Gastrocnemius medialis (tissue), 4 donors: ENCODE data around the gene NUBPL. TPM values are rescaled to one million over a fixed set of nuclear protein-coding genes. Genes with fewer than 3 reads are reported as not detected.
"Not testable (repeated sequence)": the region's sequence is repeated elsewhere in the genome, so short reads cannot be mapped to it uniquely, and the experiment has no call there.

ENCODE experiments used
- ATAC-seq, 2 donors: fragments of 150-250 bp; one replicate each; pipeline ENCODE4 v1.9.1; 2016
- DNase-seq, 2 donors: peaks; one replicate each; pipeline ENCODE4 v3.0.0-alpha.2; 2019
- H3K27ac ChIP-seq, 4 donors: fragments of 200-600 bp; sonication (generic); 1 replicate in 1 of 4; 2 replicates in 3 of 4; pipeline ENCODE4 v1.5.1; 2016 to 2018; ENCODE audit warnings: mild to moderate bottlenecking in 2 of 4, moderate library complexity in 1 of 4
- H3K27me3 ChIP-seq, 3 donors: fragments of 200-600 bp; sonication (generic) in 2 of 3; 1 replicate in 1 of 3; 2 replicates in 2 of 3; pipeline versions ENCODE4 v1.5.1 to v1.6.0; 2016 to 2019; ENCODE audit warnings: mild to moderate bottlenecking in 1 of 3, moderate library complexity in 1 of 3
- H3K36me3 ChIP-seq, 2 donors: fragments of 200-600 bp; sonication (generic) in 1 of 2; one replicate each; pipeline ENCODE4 v1.5.1; 2017 to 2018
- H3K4me1 ChIP-seq, 2 donors: fragments of 200-600 bp; sonication (generic) in 1 of 2; one replicate each; pipeline ENCODE4 v1.5.1; 2016 to 2017; ENCODE audit warnings: mild to moderate bottlenecking in 2 of 2
- H3K4me3 ChIP-seq, 4 donors: fragments of 200-600 bp; sonication (generic) in 3 of 4; 1 replicate in 1 of 4; 2 replicates in 3 of 4; pipeline ENCODE4 v1.5.1; 2016 to 2019; ENCODE audit warnings: mild to moderate bottlenecking in 2 of 4
- H3K9me3 ChIP-seq, 3 donors: fragments of 200-600 bp; sonication (generic) in 2 of 3; 1 replicate in 1 of 3; 2 replicates in 2 of 3; pipeline ENCODE4 v1.5.1; 2016 to 2019
- POLR2A ChIP-seq, 2 donors: fragments of 450-650 bp; IDR thresholded peaks; one replicate each; pipeline ENCODE4 v1.6.1; 2017; ENCODE audit warnings: antibody characterized with exemption in 2 of 2, mild to moderate bottlenecking in 2 of 2, moderate library complexity in 2 of 2
- in situ Hi-C, 4 donors: fragments of 200-750 bp; cut with MboI; loops; one replicate each; pipeline versions ENCODE4 v1.15.0 to v1.8.0; 2017; ENCODE audit warnings: low sequenced_read_pairs in 4 of 4
- intact Hi-C: fragments of 100-400 bp; cut with DNase I; formaldehyde crosslinking; loops from one replicate; pipeline ENCODE4 v1.15.1; 2023; ENCODE audit warnings: low total_unique reads
- total RNA-seq, 4 donors: library from RNA; depleted of rRNA; stranded (reverse); fragments of >200 nt; gene quantifications; one replicate each; pipeline versions ENCODE4 v1.1.0 to v1.2.3, GENCODE V29; 2016
- TF ChIP-seq, protein P1 (sequence below), 5 experiments: fragments of 450-650 bp in 3 of 5; fragments of 200-600 bp in 2 of 5; sonication (generic) in 2 of 5; IDR thresholded peaks in 4 of 5; conservative IDR thresholded peaks in 1 of 5; 1 replicate in 4 of 5; 2 replicates in 1 of 5; pipeline ENCODE4 v1.5.1; 2016 to 2019; ENCODE audit warnings: antibody characterized with exemption in 5 of 5, mild to moderate bottlenecking in 3 of 5, moderate library complexity in 3 of 5

Gene NUBPL
- total RNA-seq, 4 donors from 2014 or later = 4.5 to 12.3 (median 7.7) TPM

DNA sequence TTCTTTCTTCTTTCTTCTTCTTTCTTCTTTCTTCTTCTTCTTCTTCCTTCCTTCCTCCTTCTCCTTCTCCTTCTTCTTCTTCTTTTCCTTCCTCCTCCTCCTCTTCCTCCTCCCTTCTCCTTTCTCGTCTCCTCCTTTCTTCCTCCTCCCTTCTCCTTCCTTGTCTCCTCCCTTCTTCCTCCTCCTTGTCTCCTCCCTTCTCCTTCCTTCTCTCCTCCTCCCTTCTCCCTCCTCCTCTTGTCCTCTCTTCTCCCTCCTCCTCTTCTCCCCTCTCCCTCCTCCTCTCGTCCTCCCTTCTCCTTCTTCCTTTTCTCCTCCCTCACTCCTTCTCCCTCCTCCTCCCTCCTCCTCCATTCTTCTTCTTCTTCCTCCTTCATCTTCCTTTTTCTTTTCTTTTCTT, 44.5 kb downstream of the NUBPL start:
- Histone ChIP-seq H3K36me3 (no peaks in the 10 kb centered on the region), H3K27me3 (no peaks in the 10 kb centered on the region), H3K4me1 (no peaks in the 10 kb centered on the region), H3K27ac (no peak overlapping the region), H3K9me3 (no peaks in the 10 kb centered on the region), H3K4me3 (no peak overlapping the region)
- in situ Hi-C loops = no loop called here
- intact Hi-C loops = no loop called here
- ATAC-seq = no peak
- TF ChIP-seq, protein P1, sequence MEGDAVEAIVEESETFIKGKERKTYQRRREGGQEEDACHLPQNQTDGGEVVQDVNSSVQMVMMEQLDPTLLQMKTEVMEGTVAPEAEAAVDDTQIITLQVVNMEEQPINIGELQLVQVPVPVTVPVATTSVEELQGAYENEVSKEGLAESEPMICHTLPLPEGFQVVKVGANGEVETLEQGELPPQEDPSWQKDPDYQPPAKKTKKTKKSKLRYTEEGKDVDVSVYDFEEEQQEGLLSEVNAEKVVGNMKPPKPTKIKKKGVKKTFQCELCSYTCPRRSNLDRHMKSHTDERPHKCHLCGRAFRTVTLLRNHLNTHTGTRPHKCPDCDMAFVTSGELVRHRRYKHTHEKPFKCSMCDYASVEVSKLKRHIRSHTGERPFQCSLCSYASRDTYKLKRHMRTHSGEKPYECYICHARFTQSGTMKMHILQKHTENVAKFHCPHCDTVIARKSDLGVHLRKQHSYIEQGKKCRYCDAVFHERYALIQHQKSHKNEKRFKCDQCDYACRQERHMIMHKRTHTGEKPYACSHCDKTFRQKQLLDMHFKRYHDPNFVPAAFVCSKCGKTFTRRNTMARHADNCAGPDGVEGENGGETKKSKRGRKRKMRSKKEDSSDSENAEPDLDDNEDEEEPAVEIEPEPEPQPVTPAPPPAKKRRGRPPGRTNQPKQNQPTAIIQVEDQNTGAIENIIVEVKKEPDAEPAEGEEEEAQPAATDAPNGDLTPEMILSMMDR (IDR thresholded peaks at IDR 0.05 in 4 of 5, conservative IDR thresholded peaks at IDR 0.05 in 1 of 5) = no peak
- no peak for TF ChIP-seq POLR2A (IDR thresholded peaks at IDR 0.05)
- no peak for DNase-seq

DNA sequence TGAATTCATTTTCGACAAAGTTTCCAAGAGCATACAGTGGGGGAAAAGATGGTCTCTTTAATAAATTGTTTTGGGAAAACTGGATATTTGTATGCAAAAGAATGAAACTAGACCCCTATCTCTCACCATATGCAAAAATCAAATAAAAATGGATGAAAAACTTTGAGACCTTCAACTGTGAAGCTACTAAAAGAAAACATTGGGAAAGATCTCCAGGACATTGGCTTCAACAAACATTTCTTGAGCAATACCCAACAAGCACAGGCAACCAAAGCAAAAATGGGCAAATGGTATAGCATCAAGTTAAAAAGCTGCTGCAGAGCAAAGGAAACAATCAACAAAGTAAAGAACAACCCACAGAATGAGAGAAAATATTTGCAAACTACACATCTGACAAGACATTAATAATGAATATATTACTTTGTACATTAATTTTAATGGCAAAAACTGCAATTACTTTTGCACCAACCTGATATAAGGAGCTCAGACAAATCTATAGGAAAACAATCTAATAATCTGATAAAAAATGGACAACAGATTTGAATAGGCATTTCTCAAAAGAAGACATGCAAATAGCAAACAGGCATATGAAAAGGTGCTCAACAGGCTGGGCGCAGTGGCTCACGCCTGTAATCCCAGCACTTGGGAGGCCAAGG, 50.7 kb downstream of the NUBPL start:
- no peak overlapping the region for H3K27ac ChIP-seq
- no peaks in the 10 kb centered on the region for H3K4me1 ChIP-seq
- intact Hi-C loops = no loop called here
- in situ Hi-C loops = no loop called here
- ATAC-seq = no peak
- H3K36me3 ChIP-seq = no peaks in the 10 kb centered on the region
- H3K27me3 ChIP-seq = no peaks in the 10 kb centered on the region
- no peak overlapping the region for H3K4me3 ChIP-seq
- no peaks in the 10 kb centered on the region for H3K9me3 ChIP-seq
- no peak for DNase-seq
- no peak for TF ChIP-seq POLR2A (IDR thresholded peaks at IDR 0.05)
- TF ChIP-seq, protein P1 (IDR thresholded peaks at IDR 0.05 in 4 of 5, conservative IDR thresholded peaks at IDR 0.05 in 1 of 5) = no peak

DNA sequence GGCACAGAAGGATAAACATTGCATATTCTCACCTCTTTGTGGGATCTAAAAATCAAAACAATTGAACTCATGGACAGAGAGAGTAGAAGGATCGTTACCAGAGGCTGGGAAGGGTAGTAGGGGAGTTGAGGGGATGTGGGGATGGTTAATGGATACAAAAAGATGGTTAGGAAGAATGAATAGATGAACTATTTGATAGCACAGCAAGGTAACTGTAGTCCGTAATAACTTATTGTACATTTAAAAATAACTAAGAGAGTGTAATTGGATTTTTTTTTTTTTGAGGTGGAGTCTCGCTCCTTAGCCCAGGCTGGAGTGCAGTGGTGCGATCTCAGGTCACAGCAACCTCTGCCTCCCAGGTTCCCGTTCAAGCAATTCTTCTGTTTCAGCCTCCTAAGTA, 52.0 kb downstream of the NUBPL start:
- no peaks in the 10 kb centered on the region for H3K36me3 ChIP-seq
- TF ChIP-seq POLR2A (IDR thresholded peaks at IDR 0.05) = no peak
- TF ChIP-seq, protein P1 (IDR thresholded peaks at IDR 0.05 in 4 of 5, conservative IDR thresholded peaks at IDR 0.05 in 1 of 5) = no peak
- ATAC-seq (no peak), DNase-seq (no peak)
- intact Hi-C loops (no loop called here), in situ Hi-C loops (no loop called here)
- H3K4me3 ChIP-seq = no peak overlapping the region
- H3K9me3 ChIP-seq = no peaks in the 10 kb centered on the region
- H3K4me1 ChIP-seq = no peaks in the 10 kb centered on the region
- H3K27me3 ChIP-seq = no peaks in the 10 kb centered on the region
- no peak overlapping the region for H3K27ac ChIP-seq

DNA sequence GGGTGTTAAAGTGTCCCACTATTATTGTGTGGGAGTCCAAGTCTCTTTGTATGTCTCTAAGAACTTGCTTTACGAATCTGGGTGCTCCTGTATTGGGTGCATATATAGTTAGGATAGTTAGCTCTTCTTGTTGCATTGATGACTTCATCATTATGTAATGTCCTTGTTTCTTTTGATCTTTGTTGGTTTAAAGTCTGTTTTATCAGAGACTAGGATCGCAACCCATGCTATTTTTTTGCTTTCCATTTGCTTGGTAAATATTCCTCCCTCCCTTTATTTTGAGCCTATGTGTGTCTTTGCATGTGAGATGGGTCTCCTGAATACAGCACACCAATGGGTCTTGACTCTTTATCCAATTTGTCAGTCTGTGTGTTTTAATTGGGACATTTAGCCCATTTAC, 57.7 kb downstream of the NUBPL start:
- in situ Hi-C loops, H3K27ac ChIP-seq, H3K9me3 ChIP-seq, H3K27me3 ChIP-seq, intact Hi-C loops, H3K4me1 ChIP-seq, DNase-seq, ATAC-seq, H3K4me3 ChIP-seq: not testable (repeated sequence)
- peaks cover 0 to 11% of the 10 kb centered on the region in 2 donors for H3K36me3 ChIP-seq

DNA sequence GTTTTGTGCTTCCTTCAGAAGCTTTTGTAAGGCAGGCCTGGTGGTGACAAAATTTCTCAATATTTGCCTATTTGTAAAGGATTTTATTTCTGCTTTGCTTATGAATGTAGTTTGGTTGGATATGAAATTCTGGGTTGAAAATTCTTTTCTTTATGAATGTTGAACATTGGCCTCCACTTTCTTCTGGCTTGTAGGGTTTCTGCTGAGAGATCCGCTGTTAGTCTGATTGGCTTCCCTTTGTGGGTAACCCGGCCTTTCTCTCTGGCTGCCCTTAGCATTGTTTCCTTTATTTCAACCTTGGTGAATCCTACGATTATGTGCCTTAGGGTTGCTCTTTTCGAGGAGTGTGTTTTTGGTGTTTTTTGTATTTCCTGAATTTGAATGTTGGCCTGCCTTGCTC, 58.2 kb downstream of the NUBPL start:
- H3K36me3 ChIP-seq = peaks cover 0 to 11% of the 10 kb centered on the region in 2 donors
- intact Hi-C loops (no loop called here), in situ Hi-C loops (no loop called here)
- DNase-seq = no peak
- no peaks in the 10 kb centered on the region for H3K27me3 ChIP-seq
- H3K4me3 ChIP-seq = no peak overlapping the region
- TF ChIP-seq, protein P1 (IDR thresholded peaks at IDR 0.05 in 4 of 5, conservative IDR thresholded peaks at IDR 0.05 in 1 of 5) = no peak
- no peak for TF ChIP-seq POLR2A (IDR thresholded peaks at IDR 0.05)
- H3K9me3 ChIP-seq = no peaks in the 10 kb centered on the region
- no peaks in the 10 kb centered on the region for H3K4me1 ChIP-seq
- ATAC-seq = no peak
- H3K27ac ChIP-seq = no peak overlapping the region

DNA sequence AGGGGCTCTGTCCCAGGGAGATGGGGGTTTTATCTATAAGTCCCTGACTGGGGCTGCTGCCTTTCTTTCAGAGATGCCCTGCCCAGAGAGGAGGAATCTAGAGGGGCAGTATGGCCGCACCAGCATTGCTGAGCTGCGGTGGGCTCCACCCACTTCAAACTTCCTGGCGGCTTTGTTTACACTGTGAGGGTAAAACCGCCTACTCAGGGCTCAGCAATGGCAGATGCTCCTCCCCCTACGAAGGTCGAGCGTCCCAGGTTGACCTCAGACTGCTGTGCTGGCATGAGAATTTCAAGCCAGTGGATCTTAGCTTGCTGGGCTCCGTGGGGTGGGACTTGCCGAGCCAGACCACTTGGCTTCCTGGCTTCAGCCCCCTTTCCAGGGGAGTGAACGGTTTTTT, 59.7 kb downstream of the NUBPL start:
- H3K9me3 ChIP-seq, DNase-seq, intact Hi-C loops, H3K4me3 ChIP-seq, H3K27me3 ChIP-seq, H3K27ac ChIP-seq, H3K4me1 ChIP-seq, ATAC-seq, in situ Hi-C loops: not testable (repeated sequence)
- peaks cover 0 to 11% of the 10 kb centered on the region in 2 donors for H3K36me3 ChIP-seq
